LNCaP clone FGC (cell line): ENCODE results near the gene CCDC194.

Experiments
- DNase-seq: peaks from one replicate; pipeline ENCODE4 v3.0.0-alpha.2; 2011; ENCODE audit warnings: low read depth
- H3K4me3 ChIP-seq: 2 replicates; pipeline ENCODE4 v1.5.1; 2011; ENCODE audit warnings: mild to moderate bottlenecking, low read depth, low read length, control low read depth
- CTCF ChIP-seq: IDR thresholded peaks from 2 replicates; pipeline ENCODE4 v1.5.1; 2012; ENCODE audit warnings: mild to moderate bottlenecking; ENCODE audit not compliant: control insufficient read depth, insufficient read depth; ENCODE audit errors: extremely low read depth

The CCDC194 gene

DNA sequence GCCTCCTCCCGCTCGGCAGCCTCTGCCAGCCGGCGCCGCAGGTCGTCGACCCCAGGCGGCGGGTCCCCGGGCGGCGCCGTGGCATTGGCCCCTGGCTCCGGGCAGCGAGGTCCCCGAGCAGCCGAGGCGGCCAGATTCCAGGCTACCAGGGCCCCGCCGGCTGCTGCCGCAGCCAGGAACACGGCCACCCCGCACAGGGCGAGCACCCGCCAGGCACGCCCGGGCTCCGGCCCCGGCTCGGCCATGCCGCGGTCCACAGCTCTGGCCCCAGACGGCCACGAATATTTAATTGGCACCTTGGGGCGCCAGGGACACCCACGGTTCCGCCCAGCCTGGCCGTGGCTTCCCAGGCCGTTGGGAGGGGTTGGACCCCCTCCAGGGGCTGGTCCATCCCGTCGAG lies at the start of gene CCDC194:
Gene CCDC194, minus strand, starts transcription at position 283 of the 400 bp plus-strand sequence. Its CDS starts 38 bp downstream, at position 245.
- TF ChIP-seq CTCF: no peak
- H3K4me3 ChIP-seq: no peak within 1 kb of the TSS
- no peak for DNase-seq

DNA sequence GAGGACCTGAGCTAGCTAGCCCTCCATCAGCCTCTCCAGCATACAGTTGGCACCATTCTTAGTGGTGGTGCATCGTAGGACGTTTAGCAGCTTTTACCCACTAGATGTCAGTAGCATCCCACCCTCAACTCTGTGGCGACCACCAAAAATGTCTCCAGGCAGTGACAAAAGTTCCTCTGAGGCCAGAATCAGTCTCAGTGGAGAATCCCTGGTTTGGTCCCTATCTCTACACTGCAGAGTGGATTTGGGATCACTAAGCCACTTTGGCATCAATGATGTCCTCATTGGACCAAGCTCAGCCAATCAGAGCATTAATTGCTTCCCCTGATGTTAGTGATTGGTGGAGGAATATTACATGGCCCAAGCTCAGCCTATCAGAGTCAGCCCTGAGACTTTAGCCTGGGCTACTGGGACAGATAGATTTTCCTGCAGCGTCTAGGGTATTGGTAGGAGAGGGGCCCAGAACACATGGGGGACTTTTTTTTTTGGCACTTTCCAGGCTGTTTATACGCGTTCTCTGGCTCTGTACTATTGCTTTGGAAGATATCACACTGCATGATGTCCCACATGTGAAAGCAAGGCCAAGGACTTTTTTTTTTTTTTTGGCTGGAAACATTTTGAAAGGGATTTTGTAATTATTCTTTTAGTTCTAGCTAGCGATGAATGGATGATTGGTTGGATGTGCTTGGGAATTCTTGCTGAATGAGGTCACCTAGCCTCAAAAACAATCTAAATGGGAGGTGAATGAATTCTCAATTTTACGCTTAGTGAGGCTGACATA lies 47.4 kb upstream of the CCDC194 start:
- TF ChIP-seq CTCF: no peak
- H3K4me3 ChIP-seq: no peak overlapping the region
- no peak for DNase-seq

DNA sequence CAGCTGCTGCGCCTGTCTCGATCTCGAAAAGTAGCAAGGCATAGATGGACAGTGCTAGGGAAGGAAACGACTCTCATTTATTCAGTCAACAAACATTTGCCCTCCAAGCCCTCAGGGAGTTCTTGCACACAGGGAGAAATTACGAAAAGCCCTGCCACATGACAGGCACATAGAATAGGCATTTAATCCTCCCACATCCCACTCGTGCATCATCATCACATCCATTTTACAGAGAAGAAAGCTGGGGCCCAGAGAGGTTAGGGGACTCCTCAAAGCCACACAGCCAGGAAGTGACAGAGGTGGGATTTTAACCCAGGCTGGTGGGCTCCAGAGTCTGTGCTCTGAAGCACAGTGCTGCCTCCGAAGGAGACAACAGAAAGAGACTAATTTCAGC lies 42.9 kb upstream of the CCDC194 start:
- no peak overlapping the region for H3K4me3 ChIP-seq
- no peak for TF ChIP-seq CTCF
- no peak for DNase-seq

- TF ChIP-seq CTCF: no peak
- no peak for DNase-seq
- H3K4me3 ChIP-seq: no peak overlapping the region
Measured at GRCh38 chr19:17436094-17436873, 42.3 kb upstream of the CCDC194 start.

DNA sequence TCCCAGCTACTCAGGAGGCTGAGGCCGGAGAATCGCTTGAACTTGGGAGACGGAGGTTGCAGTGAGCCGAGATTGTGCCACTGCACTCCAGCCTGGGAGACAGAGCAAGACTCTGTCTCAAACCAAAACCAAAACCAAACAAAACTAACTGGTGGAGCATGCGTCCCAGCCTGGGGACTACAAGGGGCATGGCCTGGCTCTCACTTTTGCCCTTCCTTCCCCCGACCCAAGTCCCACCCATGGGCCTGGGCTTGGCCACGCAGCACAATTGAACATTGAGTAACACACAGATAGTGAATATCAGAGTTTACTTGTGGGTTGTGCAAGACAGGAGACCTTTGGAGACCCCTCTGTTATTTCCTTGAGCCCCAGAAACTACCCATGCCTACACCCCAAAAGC lies 41.2 kb upstream of the CCDC194 start:
- no peak for DNase-seq
- TF ChIP-seq CTCF: no peak
- H3K4me3 ChIP-seq: no peak overlapping the region

DNA sequence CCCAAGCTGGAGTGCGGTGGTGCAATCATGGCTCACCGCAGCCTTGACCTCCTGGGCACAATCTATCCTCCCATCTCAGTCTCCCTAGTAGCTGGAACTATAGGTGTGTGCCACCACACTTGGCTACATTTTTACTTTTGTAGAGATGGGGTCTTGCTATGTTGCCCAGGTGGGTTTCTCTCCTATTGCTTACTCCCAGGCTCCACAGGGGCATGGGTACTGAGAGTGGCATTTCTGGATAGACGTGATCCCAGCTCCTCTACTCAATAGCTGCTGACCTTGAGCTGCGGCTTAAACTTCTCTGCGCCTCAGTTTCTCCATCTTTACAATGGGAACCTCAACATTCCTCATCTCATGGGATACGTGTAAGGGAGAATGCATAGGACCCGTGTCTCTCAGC lies 37.4 kb upstream of the CCDC194 start:
- no peak overlapping the region for H3K4me3 ChIP-seq
- TF ChIP-seq CTCF: no peak
- no peak for DNase-seq
